Skeletal muscle tissue (tissue), 4 donors: ENCODE data around the gene AP5B1. TPM values are rescaled to one million over a fixed set of nuclear protein-coding genes. Genes with fewer than 3 reads are reported as not detected.
"Not testable (repeated sequence)": the region's sequence is repeated elsewhere in the genome, so short reads cannot be mapped to it uniquely, and the experiment has no call there.

Experiments used
- H3K27ac ChIP-seq: one replicate; pipeline ENCODE4 v1.7.0; 2013; ENCODE audit warnings: mild to moderate bottlenecking, low read depth, low read length, inconsistent platforms
- H3K27me3 ChIP-seq, 3 donors: one replicate each; pipeline ENCODE4 v1.7.0; 2013; ENCODE audit warnings: low read length in 3 of 3; ENCODE audit not compliant: control insufficient read depth in 3 of 3, insufficient read depth in 3 of 3
- H3K36me3 ChIP-seq, 3 donors: one replicate each; pipeline ENCODE4 v1.7.0; 2013; ENCODE audit warnings: low read length in 3 of 3; ENCODE audit not compliant: control insufficient read depth in 3 of 3, insufficient read depth in 3 of 3
- H3K4me1 ChIP-seq, 3 donors: one replicate each; pipeline ENCODE4 v1.7.0; 2013; ENCODE audit warnings: low read length in 3 of 3, mild to moderate bottlenecking in 3 of 3; ENCODE audit not compliant: control insufficient read depth in 3 of 3, insufficient read depth in 3 of 3
- H3K4me3 ChIP-seq, 3 donors: one replicate each; pipeline ENCODE4 v1.7.0; 2013; ENCODE audit warnings: low read length in 3 of 3
- H3K9ac ChIP-seq, 3 donors: one replicate each; pipeline ENCODE4 v1.7.0; 2013; ENCODE audit warnings: low read length in 3 of 3, mild to moderate bottlenecking in 3 of 3, moderate library complexity in 2 of 3, low read depth in 1 of 3
- H3K9me3 ChIP-seq, 3 donors: one replicate each; pipeline ENCODE4 v1.7.0; 2013; ENCODE audit warnings: low read length in 3 of 3; ENCODE audit not compliant: control insufficient read depth in 3 of 3
- total RNA-seq: library from RNA; depleted of rRNA; stranded (reverse); fragments of >200 nt; gene quantifications from one replicate; pipeline ENCODE4 v1.2.3, GENCODE V29; 2014
- donor health status: Osteomylitis.

The AP5B1 gene
- total RNA-seq, 1 donor from 2014 or later = 2.1 TPM

DNA sequence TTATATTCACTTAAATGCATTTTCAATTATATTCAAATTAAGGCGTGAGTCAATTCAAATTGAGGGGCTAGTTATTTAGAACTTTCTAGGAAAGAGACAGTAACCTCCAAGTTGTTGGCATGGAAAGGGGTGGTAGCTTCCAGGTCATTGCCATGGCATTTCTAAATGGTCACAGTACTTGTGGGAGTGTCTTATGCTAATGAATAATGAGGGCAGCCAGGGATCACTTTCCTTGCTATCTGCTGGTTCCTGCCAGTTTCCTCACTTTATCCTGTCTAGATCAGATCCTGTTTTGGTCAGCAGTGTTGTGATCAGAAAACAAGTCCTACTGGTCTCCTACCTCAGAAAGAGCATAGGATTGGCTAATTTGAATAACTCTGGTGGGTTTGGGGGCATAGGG lies 38.4 kb downstream of the AP5B1 start:
- Histone ChIP-seq H3K27me3 (peaks cover 6 to 22% (median 12%) of the 10 kb centered on the region in 3 donors), H3K9me3 (no peaks in the 10 kb centered on the region), H3K4me1 (no peaks in the 10 kb centered on the region)

DNA sequence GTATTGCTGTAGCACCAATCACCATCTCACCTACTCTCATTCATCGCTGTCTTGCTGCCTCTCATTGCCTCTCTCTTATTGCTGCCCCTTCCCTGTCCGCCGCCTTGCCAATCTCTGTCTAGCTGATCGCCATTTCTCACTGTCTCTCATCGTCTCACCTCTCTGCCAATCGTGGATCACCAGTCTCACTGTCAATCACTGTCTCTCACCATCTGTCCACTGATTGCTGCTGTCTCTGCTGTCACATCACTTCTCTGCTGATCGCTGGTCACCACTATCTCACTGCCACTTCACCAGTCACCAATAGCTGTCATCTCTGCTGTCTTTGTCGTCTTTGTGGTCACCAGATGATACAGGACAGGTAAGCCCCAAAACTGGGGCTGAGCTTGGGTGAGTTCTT lies 39.6 kb downstream of the AP5B1 start:
- H3K36me3 ChIP-seq = no peaks in the 10 kb centered on the region
- no peak overlapping the region for H3K9ac ChIP-seq
- H3K27ac ChIP-seq = no peak overlapping the region
- no peak overlapping the region for H3K4me3 ChIP-seq
- H3K9me3 ChIP-seq = no peaks in the 10 kb centered on the region
- peaks cover 6 to 22% (median 12%) of the 10 kb centered on the region in 3 donors for H3K27me3 ChIP-seq
- H3K4me1 ChIP-seq = no peaks in the 10 kb centered on the region

More for the DNA sequence above, 38.4 kb downstream of the AP5B1 start:
- no peak overlapping the region for H3K4me3 ChIP-seq
- no peak overlapping the region for H3K27ac ChIP-seq
- no peaks in the 10 kb centered on the region for H3K36me3 ChIP-seq
- no peak overlapping the region for H3K9ac ChIP-seq

DNA sequence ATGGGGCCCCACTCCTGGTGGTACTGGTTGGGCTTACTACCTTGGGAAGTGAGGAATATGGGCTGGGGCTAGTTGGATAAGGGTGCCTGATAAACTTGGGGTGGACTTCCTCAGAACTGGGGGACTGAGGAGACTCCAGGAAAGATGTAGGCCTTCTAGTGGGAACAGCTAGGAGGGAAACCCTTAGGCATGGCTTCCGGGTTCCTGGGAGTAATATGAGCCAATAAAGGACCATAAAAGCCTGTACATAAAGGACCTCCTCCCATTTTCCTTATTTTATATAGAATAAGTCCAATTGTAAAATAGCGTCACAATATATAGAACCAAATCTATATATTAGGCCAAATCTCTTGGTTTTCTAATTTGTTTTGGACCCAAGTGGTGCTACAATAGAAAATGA lies 41.8 kb downstream of the AP5B1 start:
- no peaks in the 10 kb centered on the region for H3K9me3 ChIP-seq
- no peak overlapping the region for H3K4me3 ChIP-seq
- H3K4me1 ChIP-seq = no peaks in the 10 kb centered on the region
- H3K9ac ChIP-seq = no peak overlapping the region
- no peak overlapping the region for H3K27ac ChIP-seq
- peaks cover 6 to 18% (median 12%) of the 10 kb centered on the region in 3 donors for H3K27me3 ChIP-seq
- H3K36me3 ChIP-seq = no peaks in the 10 kb centered on the region

DNA sequence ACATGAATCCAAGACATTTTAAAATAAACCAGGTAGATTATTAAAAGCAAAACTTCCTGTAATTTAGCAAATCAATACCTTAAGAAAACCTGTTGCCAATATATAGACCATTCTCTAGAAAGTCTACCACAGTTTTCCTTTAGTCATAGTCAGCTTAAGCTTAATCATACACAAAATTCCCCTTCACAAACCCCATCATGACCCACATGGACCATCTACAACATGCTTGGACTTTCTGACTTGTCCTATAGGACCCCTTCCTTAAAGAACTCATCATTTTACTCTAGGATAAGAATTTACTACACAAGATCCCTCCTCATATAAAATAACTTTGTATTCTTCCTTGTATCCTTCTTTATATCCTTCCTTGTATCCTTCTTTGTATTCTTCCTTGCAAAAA lies 44.0 kb downstream of the AP5B1 start:
- Histone ChIP-seq H3K27me3 (peaks cover 6 to 15% (median 12%) of the 10 kb centered on the region in 3 donors), H3K36me3 (no peaks in the 10 kb centered on the region), H3K4me1 (no peaks in the 10 kb centered on the region)

DNA sequence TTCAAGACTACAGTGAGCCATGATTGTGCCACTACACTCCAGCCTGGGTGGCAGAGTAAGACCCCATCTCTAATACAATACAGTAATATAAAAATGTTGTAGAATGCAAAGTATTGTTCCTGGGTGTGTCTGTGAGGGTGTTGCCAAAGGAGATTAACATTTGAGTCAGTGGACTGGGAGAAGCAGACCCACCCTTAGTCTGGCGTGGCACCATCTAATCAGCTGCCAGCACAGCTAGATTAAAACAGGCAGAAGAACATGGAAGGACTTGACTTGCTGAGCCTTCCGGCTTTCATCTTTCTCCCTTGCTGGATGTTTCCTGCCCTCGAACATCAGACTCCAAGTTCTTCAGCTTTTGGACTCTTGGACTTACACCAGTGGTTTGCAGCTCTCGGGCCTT lies 45.7 kb downstream of the AP5B1 start:
- H3K4me3 ChIP-seq, H3K27me3 ChIP-seq, H3K9me3 ChIP-seq, H3K9ac ChIP-seq, H3K36me3 ChIP-seq, H3K27ac ChIP-seq, H3K4me1 ChIP-seq: not testable (repeated sequence)

More for the DNA sequence above, 44.0 kb downstream of the AP5B1 start:
- H3K9ac ChIP-seq = no peak overlapping the region
- no peak overlapping the region for H3K27ac ChIP-seq
- no peaks in the 10 kb centered on the region for H3K9me3 ChIP-seq
- no peak overlapping the region for H3K4me3 ChIP-seq

DNA sequence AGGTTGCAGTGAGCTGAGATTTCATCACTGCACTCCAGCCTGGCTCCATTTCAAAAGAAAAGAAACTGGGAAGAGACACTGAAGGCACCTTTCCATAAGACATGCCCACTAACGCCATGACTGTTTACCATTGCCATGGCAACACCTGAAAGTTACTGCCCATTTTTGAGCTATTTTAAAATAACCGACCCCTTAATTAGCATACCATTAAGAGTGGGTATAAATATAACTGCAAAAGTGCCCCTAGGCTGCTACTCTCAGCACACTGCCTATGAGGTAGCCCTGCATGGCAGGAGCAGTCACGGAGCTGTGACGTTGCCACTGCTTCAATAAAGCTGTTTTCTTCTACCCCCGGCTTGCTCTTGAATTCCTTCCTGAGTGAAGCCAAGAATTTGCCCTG lies 50.3 kb downstream of the AP5B1 start:
- H3K27me3 ChIP-seq = peaks cover 0 to 3% (median 3%) of the 10 kb centered on the region in 3 donors
- no peak overlapping the region for H3K9ac ChIP-seq
- H3K9me3 ChIP-seq = no peaks in the 10 kb centered on the region
- H3K4me3 ChIP-seq = no peak overlapping the region
- H3K27ac ChIP-seq = no peak overlapping the region
- H3K36me3 ChIP-seq = no peaks in the 10 kb centered on the region
- no peaks in the 10 kb centered on the region for H3K4me1 ChIP-seq

DNA sequence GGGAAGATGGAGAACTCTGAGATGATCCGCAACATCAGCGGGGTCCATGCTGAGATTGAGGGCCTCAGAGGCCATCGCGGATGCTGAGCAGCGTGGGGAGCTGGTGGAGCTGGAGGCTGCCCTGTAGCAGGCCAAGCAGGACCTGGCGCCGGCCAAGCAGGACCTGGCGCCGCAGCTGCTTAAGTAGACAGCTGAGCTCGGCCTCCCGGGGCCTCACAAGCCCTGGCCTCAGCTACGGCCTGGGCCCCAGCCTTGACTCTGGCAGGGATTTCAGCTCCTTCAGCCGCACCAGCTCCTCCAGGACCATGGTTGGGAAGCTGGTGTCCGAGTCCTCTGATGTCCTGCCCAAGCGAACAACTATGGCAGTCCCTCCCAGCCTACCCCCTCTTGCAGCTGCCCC lies 52.9 kb downstream of the AP5B1 start:
- H3K9me3 ChIP-seq = no peaks in the 10 kb centered on the region
- no peaks in the 10 kb centered on the region for H3K4me1 ChIP-seq
- H3K9ac ChIP-seq = no peak overlapping the region
- H3K36me3 ChIP-seq = no peaks in the 10 kb centered on the region
- no peak overlapping the region for H3K27ac ChIP-seq
- H3K27me3 ChIP-seq = peaks cover 0 to 3% (median 3%) of the 10 kb centered on the region in 3 donors
- no peak overlapping the region for H3K4me3 ChIP-seq

DNA sequence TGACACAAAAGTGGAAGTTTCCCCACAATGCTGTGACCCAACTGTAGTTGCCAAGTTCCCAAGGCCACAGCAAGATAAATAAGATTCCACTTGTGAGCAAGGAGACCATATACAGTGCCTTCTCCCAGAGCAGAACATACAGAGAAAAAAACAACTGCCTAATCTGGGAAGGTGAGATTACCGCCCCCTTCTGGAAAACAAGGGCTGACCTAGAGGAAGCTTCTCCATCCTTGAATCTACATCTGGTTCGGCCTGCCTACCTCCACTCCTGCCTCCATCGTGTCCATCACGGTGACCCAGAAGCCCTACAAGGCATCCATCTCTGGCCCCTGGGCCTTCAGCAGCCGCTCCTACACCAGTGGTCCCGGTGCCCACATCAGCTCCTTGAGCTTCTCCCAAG lies 54.1 kb downstream of the AP5B1 start:
- Histone ChIP-seq H3K27me3 (peaks cover 0 to 3% (median 3%) of the 10 kb centered on the region in 3 donors), H3K36me3 (no peaks in the 10 kb centered on the region), H3K4me1 (no peaks in the 10 kb centered on the region), H3K27ac (no peak overlapping the region), H3K9me3 (no peaks in the 10 kb centered on the region), H3K4me3 (no peak overlapping the region), H3K9ac (no peak overlapping the region)

Other genes starting within 250 kb of the AP5B1 start
- gene LTBP3, start 222.6 kb downstream of the AP5B1 start, total RNA-seq = 32.9 TPM
- gene ZNRD2, start 210.5 kb downstream of the AP5B1 start, total RNA-seq = 23.0 TPM
- 14.6 TPM for gene FAM89B, start 208.4 kb downstream of the AP5B1 start, total RNA-seq
- gene EHBP1L1, start 204.9 kb downstream of the AP5B1 start, total RNA-seq = 157 TPM
- gene KCNK7, start 185.2 kb downstream of the AP5B1 start, total RNA-seq = not detected
- gene MAP3K11, start 166.8 kb downstream of the AP5B1 start, total RNA-seq = 23.0 TPM
- 4.7 TPM for gene PCNX3, start 165.2 kb downstream of the AP5B1 start, total RNA-seq
- 15.7 TPM for gene SIPA1, start 142.9 kb downstream of the AP5B1 start, total RNA-seq
- 13.0 TPM for gene RELA, start 118.1 kb downstream of the AP5B1 start, total RNA-seq
- gene KAT5, start 68.7 kb downstream of the AP5B1 start, total RNA-seq = 44.9 TPM
- 11.0 TPM for gene RNASEH2C, start 60.2 kb downstream of the AP5B1 start, total RNA-seq
- not detected for gene OVOL1, start 6.1 kb upstream of the AP5B1 start, total RNA-seq
- under 0.01 TPM for gene SNX32, start 53.0 kb upstream of the AP5B1 start, total RNA-seq
- 275 TPM for gene CFL1, start 77.2 kb upstream of the AP5B1 start, total RNA-seq
- 34.4 TPM for gene MUS81, start 79.5 kb upstream of the AP5B1 start, total RNA-seq
- gene EFEMP2, start 91.8 kb upstream of the AP5B1 start, total RNA-seq = 35.0 TPM
- gene CTSW, start 98.9 kb upstream of the AP5B1 start, total RNA-seq = 1.0 TPM
- gene FIBP, start 107.5 kb upstream of the AP5B1 start, total RNA-seq = 110 TPM
- 12.0 TPM for gene CCDC85B, start 109.7 kb upstream of the AP5B1 start, total RNA-seq
- gene FOSL1, start 119.4 kb upstream of the AP5B1 start, total RNA-seq = not detected
- 12.5 TPM for gene C11orf68, start 138.1 kb upstream of the AP5B1 start, total RNA-seq
- gene DRAP1, start 138.4 kb upstream of the AP5B1 start, total RNA-seq = 71.0 TPM
- gene TSGA10IP, start 164.5 kb upstream of the AP5B1 start, total RNA-seq = not detected
- 45.9 TPM for gene SART1, start 180.8 kb upstream of the AP5B1 start, total RNA-seq
- gene EIF1AD, start 221.2 kb upstream of the AP5B1 start, total RNA-seq = 20.9 TPM
- gene BANF1, start 221.5 kb upstream of the AP5B1 start, total RNA-seq = 26.6 TPM
- gene CST6, start 231.0 kb upstream of the AP5B1 start, total RNA-seq = not detected
- gene CATSPER1, start 245.5 kb upstream of the AP5B1 start, total RNA-seq = not detected